ENCODE data around the gene HMGXB4. TPM values are rescaled to one million over a fixed set of nuclear protein-coding genes. Genes with fewer than 3 reads are reported as not detected.

Gene HMGXB4
- total and polyA plus RNA-seq, 2 of the 8 experiments (the other 6 are each of a cell fraction or from before 2014, with no cell fraction given), result 20.9 to 41.3 TPM

- Histone ChIP-seq H2BK5ac (ENCODE audit: low read depth, low read length) (no peak overlapping the region), H3K14ac (ENCODE audit: insufficient read length) (no peak overlapping the region), H4K8ac (ENCODE audit: extremely low read depth, insufficient read depth, low read length) (no peak overlapping the region), H3K4me3 (ENCODE audit: extremely low read depth in 1 of 4, insufficient read depth in 2 of 4, low read depth in 3 of 4, low read length in 4 of 4) (no peak overlapping the region), H4K91ac (replicated peaks; ENCODE audit: insufficient read length, low read length) (no peak overlapping the region), H3K9me3 (ENCODE audit: insufficient read depth in 2 of 2, low read depth in 1 of 2, low read length in 1 of 2) (no peaks in the 10 kb centered on the region), H2AFZ (ENCODE audit: low read length) (no peak overlapping the region), H2BK15ac (ENCODE audit: low read length) (no peak overlapping the region), H3K4me2 (ENCODE audit: insufficient read depth in 1 of 2, low read depth in 2 of 2, low read length in 2 of 2) (no peak overlapping the region), H3K79me2 (ENCODE audit: control insufficient read depth in 1 of 2, insufficient read depth in 2 of 2, low read length in 2 of 2) (no peaks in the 10 kb centered on the region), H3K27me3 (replicated peaks in 1 of 4; ENCODE audit: control insufficient read depth in 3 of 4, extremely low read depth in 1 of 4, insufficient read depth in 3 of 4, low read length in 3 of 4) (no peaks in the 10 kb centered on the region), H3K23ac (ENCODE audit: insufficient read length) (no peak overlapping the region), H3K9ac (replicated peaks in 1 of 4; ENCODE audit: extremely low read depth in 1 of 4, low read depth in 3 of 4, low read length in 3 of 4) (no peak overlapping the region), H3K27ac (ENCODE audit: low read depth, low read length) (no peak overlapping the region), H3K23me2 (ENCODE audit: low read depth, low read length) (no peaks in the 10 kb centered on the region), H3K4me1 (replicated peaks in 1 of 4; ENCODE audit: control insufficient read depth in 3 of 4, insufficient read depth in 4 of 4, low read length in 3 of 4) (no peaks in the 10 kb centered on the region), H3K4ac (replicated peaks; ENCODE audit: insufficient read length, low read depth, low read length) (no peak overlapping the region), H2BK12ac (ENCODE audit: low read depth, low read length) (no peak overlapping the region), H3K79me1 (ENCODE audit: low read depth, low read length) (no peaks in the 10 kb centered on the region; the same call in 1 of the 2 replicates), H2AK5ac (ENCODE audit: low read depth, low read length) (no peak overlapping the region), H2BK120ac (replicated peaks; ENCODE audit: low read depth, low read length) (no peak overlapping the region), H3K36me3 (ENCODE audit: control insufficient read depth in 2 of 4, insufficient read depth in 4 of 4, low read length in 3 of 4) (peaks cover 5 to 13% (median 8%) of the 10 kb centered on the region in 4 experiments; a peak in 6 of 8 replicates), H4K5ac (ENCODE audit: insufficient read length, low read depth, low read length) (no peak overlapping the region), H3K18ac (ENCODE audit: extremely low read depth, low read length) (no peak overlapping the region), H4K20me1 (replicated peaks in 1 of 2; ENCODE audit: control insufficient read depth in 1 of 2, insufficient read depth in 2 of 2, low read length in 2 of 2) (peaks cover 3% of the 10 kb centered on the region in 2 experiments), H3K56ac (replicated peaks; ENCODE audit: insufficient read length, low read depth, low read length) (no peak overlapping the region), H2BK20ac (ENCODE audit: low read length) (no peak overlapping the region)
- CTCF ChIA-PET (ENCODE audit: partially characterized antibody), result interaction anchor here (1.0 to 1.4 kb wide), 2 partner anchors 11 to 15 kb away, joined by 3 to 7 read pairs; no protein-coding TSS in a partner anchor
- DNase-seq (ENCODE audit: low read depth in 1 of 2, low spot score in 2 of 2) (no peak), FAIRE-seq (no peak)
- WGBS, 2 experiments (ENCODE audit: extremely low coverage in 1 of 2, insufficient coverage in 1 of 2, insufficient read length in 1 of 2, insufficient replicate concordance in 2 of 2, low coverage in 1 of 2, low lambda C conversion rate in 2 of 2, missing lambda C conversion rate in 1 of 2), result 90% methylated on average over 5 of the region's 5 CpGs; no CpG with 5 or more reads in 1 of the 2 experiments
- POLR2A ChIA-PET (ENCODE audit: partially characterized antibody), result interaction anchor here (1.3 kb wide), 1 partner anchor 15 kb away, joined by 3 read pairs; no protein-coding TSS in a partner anchor
Observed at GRCh38 chr22:35325209-35325608, 67.9 kb downstream of the HMGXB4 start.

Measured in H1 (cell line).